Stomach (tissue), 4 donors: ENCODE measurements around the gene LRIT3.

ENCODE experiments used
- CTCF ChIP-seq, 7 experiments: fragments of 450-650 bp in 4 of 7; fragments of 200-600 bp in 3 of 7; sonication (generic) in 3 of 7; IDR thresholded peaks; one replicate each; pipeline ENCODE4 v1.5.1; 2016 to 2019; ENCODE audit warnings: antibody characterized with exemption in 7 of 7, control low read depth in 2 of 7, mild to moderate bottlenecking in 1 of 7
- EP300 ChIP-seq: sonication (generic); formaldehyde crosslinking; IDR thresholded peaks from one replicate; pipeline ENCODE4 v1.6.1; 2017; ENCODE audit warnings: antibody characterized with exemption
- POLR2A ChIP-seq, 4 donors: fragments of 450-650 bp; IDR thresholded peaks; one replicate each; pipeline ENCODE4 v1.6.1; 2016; ENCODE audit warnings: antibody characterized with exemption in 4 of 4, control low read depth in 2 of 4, mild to moderate bottlenecking in 1 of 4, moderate library complexity in 1 of 4
- POLR2AphosphoS5 ChIP-seq, 3 donors: sonication (generic); formaldehyde crosslinking; IDR thresholded peaks; one replicate each; pipeline ENCODE4 v1.6.1; 2016; ENCODE audit warnings: antibody characterized with exemption in 3 of 3

- TF ChIP-seq CTCF (IDR thresholded peaks at IDR 0.05), result no peak
- no peak for TF ChIP-seq POLR2A (IDR thresholded peaks at IDR 0.05)
- TF ChIP-seq POLR2AphosphoS5 (IDR thresholded peaks at IDR 0.05), result no peak
- no peak for TF ChIP-seq EP300
These were observed 62.3 kb downstream of the LRIT3 start for GRCh38 chr4:109910256-109910655.
